GM12865 (cell line): ENCODE data around the gene NKX1-1.

Experiments
- DNase-seq: peaks from one replicate; pipeline ENCODE4 v3.0.0; 2010; ENCODE audit warnings: low read depth
- H3K4me3 ChIP-seq: 2 replicates; pipeline ENCODE4 v1.5.1; 2011; ENCODE audit warnings: mild to moderate bottlenecking, low read depth, low read length, control low read depth
- TF ChIP-seq, protein P1 (sequence below): IDR thresholded peaks from 2 replicates; pipeline ENCODE4 v1.5.1; 2011; ENCODE audit warnings: low read length, control low read depth, low read depth, inconsistent platforms; ENCODE audit not compliant: insufficient read depth; ENCODE audit errors: missing control alignments

Gene NKX1-1

DNA sequence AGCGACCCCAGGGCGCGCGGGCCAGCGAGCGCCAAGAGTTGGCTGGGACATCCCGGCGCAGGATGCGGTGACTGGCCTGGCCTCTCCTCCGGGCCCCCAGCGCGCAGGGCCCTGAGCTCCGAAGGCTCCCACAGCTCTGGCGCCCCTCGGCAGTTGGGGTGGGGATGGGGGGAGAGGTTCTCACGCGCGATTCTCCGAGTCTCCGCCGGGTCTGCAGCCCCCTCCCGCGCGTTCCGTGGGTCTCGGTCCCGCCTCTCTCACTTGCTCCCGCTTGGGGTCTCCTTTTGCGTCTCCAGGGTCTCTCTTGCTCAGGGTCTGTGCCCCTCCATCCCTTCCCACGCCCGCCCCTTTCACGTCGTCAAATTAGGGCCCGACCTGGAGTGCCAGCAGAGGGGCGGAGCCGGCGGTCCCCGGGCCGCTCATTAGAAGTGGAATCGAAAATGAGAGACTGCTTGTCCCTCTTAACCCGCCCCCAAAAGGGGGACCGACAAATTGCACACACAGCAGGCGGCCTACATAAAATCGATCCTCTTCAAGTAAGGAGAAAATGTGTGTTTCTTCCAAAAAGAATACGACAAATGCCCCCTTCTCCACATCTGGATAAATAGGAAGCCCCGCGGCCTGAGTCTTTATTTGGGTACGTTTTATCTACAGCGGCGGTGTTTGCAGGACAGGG lies 877 bp upstream of the NKX1-1 start:
- no peak overlapping the region for H3K4me3 ChIP-seq
- TF ChIP-seq, protein P1, sequence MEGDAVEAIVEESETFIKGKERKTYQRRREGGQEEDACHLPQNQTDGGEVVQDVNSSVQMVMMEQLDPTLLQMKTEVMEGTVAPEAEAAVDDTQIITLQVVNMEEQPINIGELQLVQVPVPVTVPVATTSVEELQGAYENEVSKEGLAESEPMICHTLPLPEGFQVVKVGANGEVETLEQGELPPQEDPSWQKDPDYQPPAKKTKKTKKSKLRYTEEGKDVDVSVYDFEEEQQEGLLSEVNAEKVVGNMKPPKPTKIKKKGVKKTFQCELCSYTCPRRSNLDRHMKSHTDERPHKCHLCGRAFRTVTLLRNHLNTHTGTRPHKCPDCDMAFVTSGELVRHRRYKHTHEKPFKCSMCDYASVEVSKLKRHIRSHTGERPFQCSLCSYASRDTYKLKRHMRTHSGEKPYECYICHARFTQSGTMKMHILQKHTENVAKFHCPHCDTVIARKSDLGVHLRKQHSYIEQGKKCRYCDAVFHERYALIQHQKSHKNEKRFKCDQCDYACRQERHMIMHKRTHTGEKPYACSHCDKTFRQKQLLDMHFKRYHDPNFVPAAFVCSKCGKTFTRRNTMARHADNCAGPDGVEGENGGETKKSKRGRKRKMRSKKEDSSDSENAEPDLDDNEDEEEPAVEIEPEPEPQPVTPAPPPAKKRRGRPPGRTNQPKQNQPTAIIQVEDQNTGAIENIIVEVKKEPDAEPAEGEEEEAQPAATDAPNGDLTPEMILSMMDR = no peak
- no peak for DNase-seq

DNA sequence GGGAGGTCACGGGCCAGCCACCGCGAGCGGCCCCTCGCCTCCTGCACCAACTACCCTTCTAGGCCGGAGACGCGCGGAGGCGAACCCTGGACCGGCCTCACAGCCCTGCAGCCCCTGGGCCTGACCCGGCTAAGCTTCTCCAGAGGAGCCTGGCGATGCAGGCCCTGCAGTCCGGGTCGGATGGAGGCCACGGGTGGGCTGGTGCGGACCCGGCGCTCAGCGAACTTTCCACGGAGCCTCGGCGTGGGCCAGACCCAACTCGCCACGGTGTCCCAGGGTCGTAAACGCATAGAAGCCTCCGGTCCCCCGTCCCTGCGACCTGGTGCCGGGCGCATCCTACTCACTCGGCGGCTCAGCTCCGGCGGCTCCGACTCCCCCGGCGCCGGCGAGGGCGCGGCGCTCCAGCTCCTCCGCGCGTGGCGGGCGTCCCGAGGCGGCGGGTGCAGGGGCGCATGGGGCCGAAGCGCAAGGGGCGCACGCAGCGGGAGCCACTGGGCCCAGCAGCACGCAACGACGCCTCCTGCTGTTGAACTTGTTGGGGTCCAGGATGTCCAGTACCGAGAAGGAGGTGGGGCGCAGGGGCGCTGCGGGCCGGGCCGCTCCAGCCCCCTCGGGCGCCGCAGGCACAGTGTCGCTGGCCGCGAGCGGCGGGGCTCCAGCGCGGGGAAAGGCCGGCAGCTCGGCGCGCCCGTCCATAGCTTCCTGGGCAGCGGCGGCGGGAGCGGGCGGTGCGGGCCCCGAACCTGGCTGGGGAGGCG lies 427 bp downstream of the NKX1-1 start:
- TF ChIP-seq, protein P1 = no peak
- no peak for DNase-seq
- no peak overlapping the region for H3K4me3 ChIP-seq

DNA sequence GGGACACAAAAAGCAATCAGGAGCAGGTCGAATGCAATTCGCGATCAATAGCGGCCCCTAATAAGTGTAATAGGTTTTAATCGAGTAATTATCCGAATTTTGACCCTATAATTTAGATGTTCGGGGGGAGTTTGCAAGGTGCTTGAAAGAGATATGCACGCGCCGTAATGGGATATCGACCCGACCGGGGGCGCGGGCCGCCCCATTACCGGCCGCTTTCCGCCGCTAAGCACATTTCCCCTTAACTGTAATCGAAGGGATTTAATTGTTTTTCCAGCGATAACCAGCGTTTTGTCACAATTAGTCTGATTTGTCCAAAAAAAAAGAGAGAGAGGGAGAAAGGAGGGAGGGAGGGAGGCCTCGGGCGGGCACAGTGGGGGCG lies 997 bp downstream of the NKX1-1 start:
- DNase-seq = no peak

DNA sequence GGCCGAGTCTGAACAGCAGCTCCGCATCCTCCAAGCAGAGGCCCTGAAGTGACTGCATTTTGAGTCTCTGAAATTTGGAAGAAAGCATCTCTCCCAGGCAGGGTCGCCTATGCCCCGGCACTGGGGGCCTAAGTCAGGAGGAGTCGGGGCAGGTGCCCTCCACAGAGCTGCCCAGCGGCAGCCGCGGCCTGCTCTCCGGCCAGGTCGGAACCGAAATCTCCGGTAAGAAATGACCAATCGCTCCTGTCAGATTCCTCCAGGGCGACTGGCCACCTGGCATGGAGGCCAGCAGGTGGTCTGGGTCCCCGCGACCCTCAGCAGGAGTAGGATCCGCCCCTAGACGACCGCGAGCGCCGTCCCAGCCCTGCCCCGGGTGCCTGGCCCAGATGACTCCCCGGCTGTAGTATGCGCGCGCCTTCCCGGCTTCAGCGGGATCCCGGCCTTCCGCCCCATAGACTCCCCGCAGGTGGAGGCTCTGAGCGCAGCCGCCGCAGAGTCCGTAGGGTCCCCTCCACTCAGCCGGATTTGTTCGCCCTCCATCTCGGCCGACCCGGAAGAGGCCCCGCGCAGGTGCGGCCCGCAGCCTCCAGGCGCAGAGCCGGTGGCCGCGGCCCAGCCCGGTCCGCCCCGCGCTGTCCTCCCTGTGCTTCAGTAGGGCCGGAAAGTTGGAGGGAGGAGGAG lies 1.5 kb downstream of the NKX1-1 start:
- no peak overlapping the region for H3K4me3 ChIP-seq
- TF ChIP-seq, protein P1 = no peak
- DNase-seq = no peak

More for the DNA sequence above, 997 bp downstream of the NKX1-1 start:
- TF ChIP-seq, protein P1 = no peak
- no peak overlapping the region for H3K4me3 ChIP-seq

DNA sequence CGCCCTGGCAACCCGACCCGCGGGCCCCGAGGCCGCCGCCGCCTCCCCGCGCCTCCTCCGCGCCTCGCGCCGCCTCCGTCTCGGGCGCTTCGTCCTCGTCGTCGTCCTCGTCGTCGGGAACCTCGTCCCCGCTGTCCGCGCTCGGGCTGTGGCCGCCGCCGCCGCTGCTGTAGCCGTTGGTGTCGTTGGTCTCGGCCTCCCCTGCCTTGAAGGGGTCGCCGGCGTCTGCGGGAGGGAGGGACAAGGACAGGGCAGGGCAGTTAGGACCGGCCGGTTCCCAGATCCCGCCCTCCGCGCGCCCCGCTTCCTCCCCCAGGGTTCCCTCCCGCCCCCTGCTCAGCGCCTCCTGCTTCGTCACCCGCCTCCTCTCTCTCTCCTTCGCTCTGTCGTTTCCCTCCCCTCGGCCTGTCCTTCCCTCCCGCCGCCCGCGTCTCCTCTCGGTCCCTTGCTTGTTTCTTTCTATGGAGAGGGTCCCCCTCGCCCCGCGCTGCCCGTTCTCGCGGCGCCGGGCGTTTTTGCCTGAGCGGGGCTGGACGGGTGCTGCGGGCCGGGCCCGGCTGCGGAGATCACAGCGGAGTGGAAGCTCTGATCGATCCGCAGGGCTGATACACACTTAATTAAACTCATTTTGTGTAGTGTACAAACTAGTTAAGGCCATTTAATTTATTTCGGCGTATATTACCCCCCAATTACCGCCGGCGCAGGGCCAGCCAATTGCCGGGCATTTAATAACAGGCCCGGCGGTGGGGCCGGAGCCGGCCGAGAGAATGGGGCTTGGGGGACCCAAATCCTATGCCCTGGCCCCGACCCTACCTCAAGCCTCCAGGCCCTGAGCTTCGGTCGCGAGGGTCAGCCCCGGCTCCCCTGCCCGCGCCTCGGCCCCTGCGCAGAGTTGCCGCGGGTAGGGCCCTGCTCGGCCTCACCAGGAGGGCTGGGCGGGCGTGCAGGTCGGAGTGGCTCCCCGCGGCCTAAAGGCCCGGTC lies 2.4 kb downstream of the NKX1-1 start:
- no peak for DNase-seq
- no peak overlapping the region for H3K4me3 ChIP-seq
- TF ChIP-seq, protein P1 = no peak

DNA sequence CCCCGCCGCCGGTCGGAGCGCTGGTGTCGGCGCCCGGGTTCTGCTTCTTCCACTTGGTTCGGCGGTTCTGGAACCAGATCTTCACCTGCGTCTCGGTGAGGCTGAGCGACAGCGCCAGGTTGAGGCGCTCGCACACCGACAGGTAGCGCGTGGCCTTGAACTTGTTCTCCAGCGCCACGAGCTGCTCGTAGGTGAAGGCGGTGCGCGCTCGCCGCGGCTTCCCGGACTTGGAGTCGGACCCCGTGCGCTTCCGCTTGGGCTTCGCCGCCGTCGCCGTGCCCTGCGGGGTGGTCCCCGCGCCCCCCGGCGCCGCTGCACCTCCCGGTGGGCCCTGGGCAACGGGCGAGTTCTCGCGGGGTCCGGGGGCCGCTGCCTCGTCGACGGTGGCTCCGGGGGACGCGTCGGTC lies 3.1 kb downstream of the NKX1-1 start:
- no peak overlapping the region for H3K4me3 ChIP-seq
- TF ChIP-seq, protein P1 = no peak
- no peak for DNase-seq
